Raji (cell line): ENCODE measurements around the gene WDR5B.

ENCODE experiments used
- POLR2A ChIP-seq: IDR thresholded peaks from 2 replicates; pipeline ENCODE4 v1.6.1; 2011; ENCODE audit warnings: low read depth, low read length, control low read depth; ENCODE audit not compliant: insufficient read depth

Gene WDR5B

DNA sequence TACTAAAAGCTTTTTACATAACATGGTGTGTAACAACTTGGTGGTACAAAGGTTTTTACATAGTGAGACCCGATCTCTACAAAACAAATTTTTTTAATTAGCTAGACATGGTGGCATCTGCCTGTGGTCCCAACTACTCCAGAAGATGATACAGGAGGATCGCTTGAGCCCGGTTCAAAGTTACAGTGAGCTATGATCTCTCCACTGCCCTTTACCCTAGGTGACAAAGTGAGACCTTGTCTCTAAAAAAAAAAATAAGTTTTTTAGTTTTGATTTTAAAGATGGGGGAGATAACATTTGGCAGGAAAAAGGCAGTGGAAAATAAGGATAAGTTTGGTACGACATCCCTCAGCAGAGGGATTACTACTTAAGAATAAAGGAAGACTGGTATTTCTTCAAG is 26.0 kb downstream of the WDR5B start:
- no peak for TF ChIP-seq POLR2A

GRCh38 chr3:122389197-122389596 is 26.7 kb downstream of the WDR5B start:
- no peak for TF ChIP-seq POLR2A

DNA sequence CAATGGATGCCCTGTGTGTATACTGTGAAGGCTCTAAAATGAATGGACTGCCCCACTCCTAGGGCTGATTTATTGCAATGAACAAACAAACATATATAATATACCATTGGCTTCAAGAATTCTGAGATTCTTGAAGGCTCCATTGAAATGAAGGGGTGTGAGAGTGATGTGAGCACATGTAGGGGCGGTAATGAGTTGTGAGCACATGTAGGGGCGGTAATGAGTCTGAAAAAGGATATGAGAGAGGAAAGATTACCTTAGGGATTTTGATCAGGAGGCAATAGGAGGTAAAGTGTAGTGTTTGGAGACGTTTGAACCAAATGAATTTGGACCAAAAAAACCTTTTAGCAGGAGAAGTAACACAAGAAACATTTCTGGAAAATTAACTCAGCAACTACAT is 28.2 kb downstream of the WDR5B start:
- TF ChIP-seq POLR2A: no peak

GRCh38 chr3:122383771-122384697 is 31.8 kb downstream of the WDR5B start, which contains the start of gene FAM162A:
Gene FAM162A, plus strand, starts transcription at chr3:122384182. Its CDS starts 84 bp downstream, at chr3:122384266.
- TF ChIP-seq POLR2A: peak; percentile 96

- peak; percentile 92 for TF ChIP-seq POLR2A
Observed at GRCh38 chr3:122382888-122383666, 32.8 kb downstream of the WDR5B start, which contains the start of gene MIX23. Gene MIX23, minus strand, starts transcription at chr3:122383231. Its CDS starts 7 bp downstream, at chr3:122383224.

- no peak for TF ChIP-seq POLR2A
Observed at GRCh38 chr3:122377975-122378374, 37.9 kb downstream of the WDR5B start.

DNA sequence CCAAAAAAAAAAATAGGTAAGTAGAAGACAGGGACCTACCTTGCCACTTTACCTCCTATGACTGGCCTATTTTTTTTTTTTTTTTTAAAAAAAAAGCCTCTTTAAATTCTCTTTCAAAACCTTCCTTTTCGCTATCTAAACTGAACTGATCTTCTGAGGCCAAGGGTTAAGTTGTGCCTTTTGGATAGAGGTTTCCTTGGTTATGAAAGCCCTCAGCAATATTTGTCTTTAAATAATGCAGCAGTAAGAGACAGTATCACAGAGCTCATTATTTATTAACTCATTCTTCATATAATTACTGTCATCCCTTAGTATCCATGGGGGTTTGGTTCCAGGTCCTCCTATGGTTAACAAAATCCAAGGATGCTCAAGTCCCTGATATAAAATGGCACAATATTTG is 41.8 kb downstream of the WDR5B start:
- no peak for TF ChIP-seq POLR2A

- TF ChIP-seq POLR2A: no peak
Observed at GRCh38 chr3:122366379-122366749, 49.5 kb downstream of the WDR5B start.

- no peak for TF ChIP-seq POLR2A
Observed at GRCh38 chr3:122365073-122365472, 50.8 kb downstream of the WDR5B start.

DNA sequence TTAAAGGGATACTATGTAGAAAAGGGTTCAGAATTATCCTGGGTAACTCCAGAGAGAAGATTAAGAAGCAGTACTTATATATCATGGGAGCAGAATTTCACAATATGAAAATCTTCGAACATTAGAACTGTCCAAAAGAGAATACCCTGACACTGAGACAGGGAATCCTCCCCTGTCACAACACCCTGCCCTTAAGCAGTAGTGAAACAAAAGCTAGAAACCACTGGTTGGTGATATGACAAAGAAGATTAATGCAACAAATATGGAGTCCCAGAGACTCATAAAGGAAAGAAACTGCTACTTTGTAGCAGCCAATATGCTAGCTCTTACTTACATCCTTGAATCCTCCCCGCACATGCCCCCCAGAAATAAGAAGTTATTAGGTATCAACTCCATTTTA is 51.4 kb downstream of the WDR5B start:
- no peak for TF ChIP-seq POLR2A
